IMR-90 (cell line): ENCODE results near the gene NT5C3B. TPM values are rescaled to one million over a fixed set of nuclear protein-coding genes. Genes with fewer than 3 reads are reported as not detected.

Experiments
- ATAC-seq: fragments of 200-7000 bp; cut with Tn5 transposase; 2 replicates; pipeline ENCODE4 v1.9.1; 2020; ENCODE audit warnings: low read depth, mild to moderate bottlenecking, moderate library complexity
- BruUV-seq: library from RNA; stranded (reverse); fragments of 400-500 nt; replicated peaks from 2 replicates; lab custom pipeline; 2021; lab: Mats Ljungman, UMichigan
- CTCF ChIA-PET: fragments of 300-600 bp; formaldehyde crosslinking; extraction: SDS; loops from one replicate; lab custom pipeline; 2021; ENCODE audit warnings: antibody characterized with exemption; lab: Yijun Ruan, JAX
- POLR2A ChIA-PET: fragments of 300-600 bp; sonication (Branson Sonifier 250); formaldehyde crosslinking; loops from one replicate; lab custom pipeline; 2022; ENCODE audit warnings: antibody characterized with exemption; ENCODE audit not compliant: unreplicated experiment; lab: Charles Lee
- DNase-seq: peaks from one replicate; pipeline ENCODE4 v3.0.0; 2013
- H2AFZ ChIP-seq: replicated peaks from 2 replicates; pipeline ENCODE3; 2013; ENCODE audit warnings: low read length, mild to moderate bottlenecking; ENCODE audit not compliant: poor library complexity
- H2AK5ac ChIP-seq: 2 replicates; pipeline ENCODE4 v1.6.1; 2013; ENCODE audit warnings: low read depth, low read length, inconsistent platforms
- H2AK9ac ChIP-seq: replicated peaks from 2 replicates; pipeline ENCODE3; 2013; ENCODE audit warnings: mild to moderate bottlenecking, low read depth, low read length, moderate library complexity; ENCODE audit not compliant: poor library complexity
- H2BK120ac ChIP-seq: 2 replicates; pipeline ENCODE4 v1.6.1; 2013; ENCODE audit warnings: low read depth, low read length, inconsistent platforms
- H2BK15ac ChIP-seq: 3 replicates; pipeline ENCODE4 v1.6.1; 2013; ENCODE audit warnings: low read depth, low read length, inconsistent platforms
- H2BK20ac ChIP-seq: 2 replicates; pipeline ENCODE4 v1.6.1; 2013; ENCODE audit warnings: low read depth, mild to moderate bottlenecking, inconsistent platforms, low read length, moderate library complexity
- H2BK5ac ChIP-seq: 2 replicates; pipeline ENCODE4 v1.6.1; 2013; ENCODE audit warnings: mild to moderate bottlenecking, low read depth, low read length, inconsistent platforms; ENCODE audit not compliant: poor library complexity, severe bottlenecking
- H3K14ac ChIP-seq: replicated peaks from 2 replicates; pipeline ENCODE4 v1.6.1; 2013; ENCODE audit warnings: low read depth, low read length, inconsistent platforms
- H3K18ac ChIP-seq: 2 replicates; pipeline ENCODE4 v1.6.1; 2013; ENCODE audit warnings: low read depth, low read length, control low read depth
- H3K23ac ChIP-seq: 2 replicates; pipeline ENCODE4 v1.6.1; 2013; ENCODE audit warnings: low read depth, low read length, inconsistent platforms
- H3K27ac ChIP-seq: 2 replicates; pipeline ENCODE4 v1.5.1; 2013; ENCODE audit warnings: mild to moderate bottlenecking, control low read depth, low read length; ENCODE audit not compliant: insufficient read depth
- H3K27me3 ChIP-seq: 2 replicates; pipeline ENCODE4 v1.6.1; 2013; ENCODE audit warnings: low read length; ENCODE audit not compliant: control insufficient read depth, insufficient read depth
- H3K36me3 ChIP-seq: 2 replicates; pipeline ENCODE4 v1.6.1; 2013; ENCODE audit warnings: low read length, mixed read lengths; ENCODE audit not compliant: control insufficient read depth, insufficient read depth
- H3K4ac ChIP-seq: 2 replicates; pipeline ENCODE4 v1.6.1; 2013; ENCODE audit warnings: low read depth, low read length, inconsistent platforms
- H3K4me1 ChIP-seq: 2 replicates; pipeline ENCODE4 v1.6.1; 2013; ENCODE audit warnings: low read length, mixed read lengths; ENCODE audit not compliant: control insufficient read depth, insufficient read depth
- H3K4me2 ChIP-seq: 2 replicates; pipeline ENCODE4 v1.6.1; 2013; ENCODE audit warnings: low read depth, mild to moderate bottlenecking, control low read depth, low read length, moderate library complexity
- H3K4me3 ChIP-seq: 2 replicates; pipeline ENCODE4 v1.5.1; 2013; ENCODE audit warnings: low read depth, mild to moderate bottlenecking, control low read depth, low read length, moderate library complexity; ENCODE audit not compliant: insufficient read depth
- H3K56ac ChIP-seq: 2 replicates; pipeline ENCODE4 v1.6.1; 2013; ENCODE audit warnings: low read length, inconsistent platforms; ENCODE audit not compliant: insufficient read depth; ENCODE audit errors: extremely low read depth
- H3K79me1 ChIP-seq, 2 experiments: 2 replicates each; pipeline ENCODE4 v1.6.1; 2013; ENCODE audit warnings: low read length in 2 of 2, inconsistent platforms in 1 of 2, low read depth in 1 of 2
- H3K9ac ChIP-seq: 2 replicates; pipeline ENCODE4 v1.6.1; 2013; ENCODE audit warnings: low read depth, low read length, control low read depth
- H3K9me1 ChIP-seq: 2 replicates; pipeline ENCODE4 v1.6.1; 2013; ENCODE audit warnings: low read length, inconsistent platforms; ENCODE audit not compliant: insufficient read depth
- H3K9me3 ChIP-seq: 2 replicates; pipeline ENCODE4 v1.6.1; 2013; ENCODE audit warnings: low read length; ENCODE audit not compliant: control insufficient read depth, insufficient read depth
- H4K20me1 ChIP-seq: 2 replicates; pipeline ENCODE4 v1.6.1; 2013; ENCODE audit warnings: low read length, inconsistent platforms; ENCODE audit not compliant: insufficient read depth
- H4K5ac ChIP-seq: 2 replicates; pipeline ENCODE4 v1.6.1; 2013; ENCODE audit warnings: mild to moderate bottlenecking, low read depth, low read length, control low read depth
- H4K8ac ChIP-seq, 2 experiments: 2 replicates each; pipeline ENCODE4 v1.6.1; 2013; ENCODE audit warnings: low read depth in 2 of 2, low read length in 2 of 2, control low read depth in 1 of 2, inconsistent platforms in 1 of 2
- H4K91ac ChIP-seq: 2 replicates; pipeline ENCODE4 v1.6.1; 2013; ENCODE audit warnings: low read depth, low read length, inconsistent platforms; ENCODE audit not compliant: insufficient read depth
- BHLHE40 ChIP-seq: fragments of 150-350 bp; IDR thresholded peaks from 2 replicates; pipeline ENCODE4 v1.6.1; 2016; ENCODE audit warnings: mild to moderate bottlenecking, low read depth, low read length
- FOS ChIP-seq: fragments of 150-350 bp; IDR thresholded peaks from 2 replicates; pipeline ENCODE4 v1.6.1; 2016; ENCODE audit warnings: low read depth, low read length
- RAD21 ChIP-seq: IDR thresholded peaks from 2 replicates; pipeline ENCODE4 v1.6.1; 2012; ENCODE audit warnings: low read length, improper control_type of control experiment
- RFX5 ChIP-seq: IDR thresholded peaks from 2 replicates; pipeline ENCODE4 v1.8.0; 2012; ENCODE audit warnings: low read depth, mild to moderate bottlenecking, low read length, moderate library complexity
- WGBS, 2 experiments: methylation state at CpG; one replicate each; pipeline versions ENCODE4 v1.1.5 to v1.1.7; 2013; ENCODE audit warnings: missing lambda C conversion rate in 2 of 2; ENCODE audit not compliant: insufficient read length in 1 of 2; ENCODE audit errors: extremely low coverage in 2 of 2; 5-methylcytosine and 5-hydroxymethylcytosine counted together
- dilution Hi-C: fragments of 300-500 bp; cut with HindIII; formaldehyde crosslinking; loops from one replicate; pipeline ENCODE4 v1.14.3; 2018; ENCODE audit warnings: low sequenced_read_pairs; ENCODE audit not compliant: unreplicated experiment
- in situ Hi-C: fragments of 300-500 bp; cut with MboI; formaldehyde crosslinking; loops from 3 replicates; pipeline ENCODE4 v1.14.3; 2019; ENCODE audit warnings: low sequenced_read_pairs, inconsistent platforms, mixed read lengths
- intact Hi-C: fragments of 100-400 bp; cut with micrococcal nuclease; formaldehyde crosslinking; loops from 2 replicates; pipeline ENCODE4 v1.10.0; 2022
- polyA plus RNA-seq, 3 experiments: library from polyadenylated mRNA; depleted of rRNA; stranded (reverse); fragments of >200 nt; gene quantifications; 2 replicates each; pipeline ENCODE4 v1.2.3, GENCODE V29; 2012; ENCODE audit warnings: low replicate concordance in 1 of 3
- total RNA-seq: library from RNA; depleted of rRNA; stranded (reverse); fragments of >200 nt; gene quantifications from 2 replicates; pipeline ENCODE4 v1.2.3, GENCODE V29; 2012
- TF ChIP-seq, protein P1 (sequence below): conservative IDR thresholded peaks from 2 replicates; pipeline ENCODE4 v1.5.1; 2012; ENCODE audit warnings: mild to moderate bottlenecking, low read depth, low read length, improper control_type of control experiment

NT5C3B gene
- total and polyA plus RNA-seq, 2 of the 4 experiments (the other 2 are of a cell fraction), result 59.9 to 92.7 TPM

- no peak for DNase-seq
- H3K4ac ChIP-seq, result peak overlapping the region; percentile 48; the same call in 1 of the 2 replicates
- no peak overlapping the region for H3K56ac ChIP-seq
- H2BK5ac ChIP-seq, result no peak overlapping the region
- H4K91ac ChIP-seq, result no peak overlapping the region
- dilution Hi-C loops, result no loop called here
- H3K36me3 ChIP-seq, result 0 out of 2 replicates have a peak, but pooled peaks cover 2% of the 10 kb centered on the region
- WGBS, 2 experiments, result 10% methylated on average over 2 of the region's 4 CpGs; no CpG with 5 or more reads in 1 of the 2 experiments
- H3K9me3 ChIP-seq, result no peaks in the 10 kb centered on the region
- H2AK5ac ChIP-seq, result peak overlapping the region; percentile 84
- no peak overlapping the region for H3K18ac ChIP-seq
- peak overlapping the region; percentile 92 for H2AK9ac ChIP-seq
- no peak for ATAC-seq
- H2AFZ ChIP-seq, result peak overlapping the region; percentile 80
- H2BK15ac ChIP-seq, result no peak overlapping the region
- no peak overlapping the region for H3K23ac ChIP-seq
- peaks cover 8% of the 10 kb centered on the region; the same call in 1 of the 2 replicates for H4K20me1 ChIP-seq
- intact Hi-C loops, result no loop called here
- H3K4me3 ChIP-seq, result no peak overlapping the region
- 0 out of 2 replicates have a peak, but pooled peaks cover 2% of the 10 kb centered on the region for H3K27me3 ChIP-seq
- H3K4me2 ChIP-seq, result peak overlapping the region; percentile 31; the same call in 1 of the 2 replicates
- TF ChIP-seq RFX5, result no peak
- TF ChIP-seq FOS, result no peak
- TF ChIP-seq BHLHE40, result no peak
- TF ChIP-seq RAD21, result no peak
- TF ChIP-seq, protein P1, sequence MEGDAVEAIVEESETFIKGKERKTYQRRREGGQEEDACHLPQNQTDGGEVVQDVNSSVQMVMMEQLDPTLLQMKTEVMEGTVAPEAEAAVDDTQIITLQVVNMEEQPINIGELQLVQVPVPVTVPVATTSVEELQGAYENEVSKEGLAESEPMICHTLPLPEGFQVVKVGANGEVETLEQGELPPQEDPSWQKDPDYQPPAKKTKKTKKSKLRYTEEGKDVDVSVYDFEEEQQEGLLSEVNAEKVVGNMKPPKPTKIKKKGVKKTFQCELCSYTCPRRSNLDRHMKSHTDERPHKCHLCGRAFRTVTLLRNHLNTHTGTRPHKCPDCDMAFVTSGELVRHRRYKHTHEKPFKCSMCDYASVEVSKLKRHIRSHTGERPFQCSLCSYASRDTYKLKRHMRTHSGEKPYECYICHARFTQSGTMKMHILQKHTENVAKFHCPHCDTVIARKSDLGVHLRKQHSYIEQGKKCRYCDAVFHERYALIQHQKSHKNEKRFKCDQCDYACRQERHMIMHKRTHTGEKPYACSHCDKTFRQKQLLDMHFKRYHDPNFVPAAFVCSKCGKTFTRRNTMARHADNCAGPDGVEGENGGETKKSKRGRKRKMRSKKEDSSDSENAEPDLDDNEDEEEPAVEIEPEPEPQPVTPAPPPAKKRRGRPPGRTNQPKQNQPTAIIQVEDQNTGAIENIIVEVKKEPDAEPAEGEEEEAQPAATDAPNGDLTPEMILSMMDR, result no peak
- H4K5ac ChIP-seq, result no peak overlapping the region
- H3K4me1 ChIP-seq, result peaks cover 18% of the 10 kb centered on the region
- H3K27ac ChIP-seq, result no peak overlapping the region
- H3K14ac ChIP-seq, result no peak overlapping the region
- H4K8ac ChIP-seq, result peak overlapping the region in 1 of 2 experiments; percentile 86; a peak in 2 of 4 replicates
- CTCF ChIA-PET, result interaction anchor here (0.7 to 1.4 kb wide), 8 partner anchors 9 to 51 kb away, joined by 3 to 12 read pairs (median 3); no protein-coding TSS in a partner anchor
- 0 out of 2 replicates have a peak, but pooled peaks cover 5% of the 10 kb centered on the region for H3K9me1 ChIP-seq
- H2BK20ac ChIP-seq, result no peak overlapping the region
- in situ Hi-C loops, result no loop called here
- POLR2A ChIA-PET, result interaction anchor here (0.9 to 1.4 kb wide), 3 partner anchors 9 to 98 kb away, joined by 3 to 6 read pairs (median 4); no protein-coding TSS in a partner anchor
- H3K79me1 ChIP-seq, result peaks cover 4 to 33% of the 10 kb centered on the region in 2 experiments; a peak in 3 of 4 replicates
- no peak overlapping the region for H2BK120ac ChIP-seq
- no TSS peak for BruUV-seq
- H3K9ac ChIP-seq, result no peak overlapping the region
Measured at GRCh38 chr17:41787021-41787418, 49.0 kb downstream of the NT5C3B start.
